ENCODE measurements around the gene EP400. TPM values are rescaled to one million over a fixed set of nuclear protein-coding genes. Genes with fewer than 3 reads are reported as not detected.

The EP400 gene
- total and polyA plus RNA-seq, 2 of the 13 experiments (the other 11 are each of a cell fraction or from before 2014, with no cell fraction given): 4.9 to 5.0 TPM

DNA sequence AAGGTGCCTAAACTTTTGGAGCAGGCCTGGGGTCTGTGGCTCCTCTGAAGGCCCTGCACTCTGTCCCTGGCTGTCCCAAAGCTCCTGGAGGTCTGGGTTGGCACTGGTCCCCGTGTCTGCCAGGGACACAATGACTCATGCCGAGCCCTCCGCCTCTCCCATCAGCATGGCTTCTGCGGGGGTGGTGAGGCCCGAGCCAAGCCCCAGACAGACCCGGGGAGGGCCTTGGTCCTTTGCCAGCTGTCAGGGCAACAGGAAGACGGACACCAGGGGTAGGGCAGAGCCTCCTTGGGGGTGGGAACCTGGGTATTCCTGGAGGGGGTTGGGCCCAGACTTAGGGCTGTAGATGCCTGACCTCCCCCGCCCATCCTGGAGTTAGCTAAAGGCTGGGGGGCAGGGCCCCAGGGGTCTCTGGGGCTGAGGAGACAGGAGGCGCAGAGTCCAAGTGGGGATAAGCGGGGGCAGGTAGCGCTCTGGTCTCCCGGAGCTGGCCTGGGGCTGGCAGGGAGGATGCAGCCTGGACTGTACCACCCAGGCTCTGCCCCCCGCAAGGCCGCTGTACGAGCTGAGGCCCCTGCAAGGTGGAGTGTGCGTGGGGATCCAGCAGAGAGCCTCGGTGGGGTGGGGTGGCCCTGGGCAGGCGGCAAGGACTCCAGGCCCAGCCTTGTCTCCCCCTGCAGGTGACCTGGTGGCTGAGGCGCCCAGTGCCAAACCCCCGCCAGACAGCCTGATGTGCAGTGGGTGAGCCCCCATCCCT is 37.0 kb upstream of the EP400 start:
- ChIA-PET POLR2A (no interaction called here), CTCF (ENCODE audit: low intra/inter-chr PET ratio, low total read pairs) (no interaction called here)
- in situ Hi-C loops (cut with HindIII; ENCODE audit: extremely low pct_ligation_motif_present, low pct_unique_long_range_greater_than_20kb) (no loop called here), intact Hi-C loops (cut with micrococcal nuclease; ENCODE audit: unreplicated experiment) (loop anchor here (5.0 kb wide), 1 partner anchor 60 kb away; no protein-coding TSS in a partner anchor)
- ATAC-seq: peak; percentile 56
- Histone ChIP-seq H3K4me2 (ENCODE audit: low read depth, low read length) (no peak overlapping the region), H3K27ac (ENCODE audit: extremely low read length, insufficient read depth, low read length) (no peak overlapping the region), H3K36me3 (replicated peaks in 1 of 2; ENCODE audit: control insufficient read depth in 1 of 2, insufficient read depth in 2 of 2, low read length in 2 of 2) (peaks cover 24 to 54% of the 10 kb centered on the region in 2 experiments; a peak in 4 of 5 replicates), H3K27me3 (ENCODE audit: control insufficient read depth in 1 of 2, insufficient read depth in 2 of 2, low read length in 2 of 2) (no peaks in the 10 kb centered on the region), H3K9me3 (ENCODE audit: low read length) (no peaks in the 10 kb centered on the region), H3K9ac (ENCODE audit: insufficient read depth, low read depth, low read length) (no peak overlapping the region), H2AFZ (ENCODE audit: low read length) (no peak overlapping the region), H3K79me2 (ENCODE audit: insufficient read depth, low read length) (no peaks in the 10 kb centered on the region), H4K20me1 (ENCODE audit: insufficient read depth, low read length) (0 out of 2 replicates have a peak, but pooled peaks cover 4% of the 10 kb centered on the region), H3K4me3 (replicated peaks in 1 of 3; ENCODE audit: insufficient read depth in 1 of 3, low read depth in 2 of 3, low read length in 3 of 3) (no peak overlapping the region), H3K4me1 (ENCODE audit: insufficient read depth, low read length) (peaks cover 11% of the 10 kb centered on the region; the same call in 1 of the 2 replicates)
- peak; percentile 24 for DNase-seq (ENCODE audit: low spot score)
- 81% methylated on average over 10 of the region's 20 CpGs for whole genome bisulfite sequencing (ENCODE audit: low lambda C conversion rate)
- BruUV-seq (replicated peaks): no TSS peak
- FAIRE-seq: no peak
- TF ChIP-seq HOXA7 (CRISPR knock-in tag; IDR thresholded peaks at IDR 0.05): no peak
- TF ChIP-seq, protein P1, sequence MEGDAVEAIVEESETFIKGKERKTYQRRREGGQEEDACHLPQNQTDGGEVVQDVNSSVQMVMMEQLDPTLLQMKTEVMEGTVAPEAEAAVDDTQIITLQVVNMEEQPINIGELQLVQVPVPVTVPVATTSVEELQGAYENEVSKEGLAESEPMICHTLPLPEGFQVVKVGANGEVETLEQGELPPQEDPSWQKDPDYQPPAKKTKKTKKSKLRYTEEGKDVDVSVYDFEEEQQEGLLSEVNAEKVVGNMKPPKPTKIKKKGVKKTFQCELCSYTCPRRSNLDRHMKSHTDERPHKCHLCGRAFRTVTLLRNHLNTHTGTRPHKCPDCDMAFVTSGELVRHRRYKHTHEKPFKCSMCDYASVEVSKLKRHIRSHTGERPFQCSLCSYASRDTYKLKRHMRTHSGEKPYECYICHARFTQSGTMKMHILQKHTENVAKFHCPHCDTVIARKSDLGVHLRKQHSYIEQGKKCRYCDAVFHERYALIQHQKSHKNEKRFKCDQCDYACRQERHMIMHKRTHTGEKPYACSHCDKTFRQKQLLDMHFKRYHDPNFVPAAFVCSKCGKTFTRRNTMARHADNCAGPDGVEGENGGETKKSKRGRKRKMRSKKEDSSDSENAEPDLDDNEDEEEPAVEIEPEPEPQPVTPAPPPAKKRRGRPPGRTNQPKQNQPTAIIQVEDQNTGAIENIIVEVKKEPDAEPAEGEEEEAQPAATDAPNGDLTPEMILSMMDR (CRISPR knock-in tag; IDR thresholded peaks at IDR 0.05): peak; percentile 51
- TF ChIP-seq, protein P2, sequence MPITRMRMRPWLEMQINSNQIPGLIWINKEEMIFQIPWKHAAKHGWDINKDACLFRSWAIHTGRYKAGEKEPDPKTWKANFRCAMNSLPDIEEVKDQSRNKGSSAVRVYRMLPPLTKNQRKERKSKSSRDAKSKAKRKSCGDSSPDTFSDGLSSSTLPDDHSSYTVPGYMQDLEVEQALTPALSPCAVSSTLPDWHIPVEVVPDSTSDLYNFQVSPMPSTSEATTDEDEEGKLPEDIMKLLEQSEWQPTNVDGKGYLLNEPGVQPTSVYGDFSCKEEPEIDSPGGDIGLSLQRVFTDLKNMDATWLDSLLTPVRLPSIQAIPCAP (CRISPR knock-in tag; IDR thresholded peaks at IDR 0.05; ENCODE audit: low read depth): no peak
- peak; percentile 44; the same call in 1 of the 2 replicates for TF ChIP-seq RAD21 (CRISPR knock-in tag; IDR thresholded peaks at IDR 0.05)
- TF ChIP-seq ZNF44 (CRISPR knock-in tag; IDR thresholded peaks at IDR 0.05): no peak
- TF ChIP-seq, protein P3, sequence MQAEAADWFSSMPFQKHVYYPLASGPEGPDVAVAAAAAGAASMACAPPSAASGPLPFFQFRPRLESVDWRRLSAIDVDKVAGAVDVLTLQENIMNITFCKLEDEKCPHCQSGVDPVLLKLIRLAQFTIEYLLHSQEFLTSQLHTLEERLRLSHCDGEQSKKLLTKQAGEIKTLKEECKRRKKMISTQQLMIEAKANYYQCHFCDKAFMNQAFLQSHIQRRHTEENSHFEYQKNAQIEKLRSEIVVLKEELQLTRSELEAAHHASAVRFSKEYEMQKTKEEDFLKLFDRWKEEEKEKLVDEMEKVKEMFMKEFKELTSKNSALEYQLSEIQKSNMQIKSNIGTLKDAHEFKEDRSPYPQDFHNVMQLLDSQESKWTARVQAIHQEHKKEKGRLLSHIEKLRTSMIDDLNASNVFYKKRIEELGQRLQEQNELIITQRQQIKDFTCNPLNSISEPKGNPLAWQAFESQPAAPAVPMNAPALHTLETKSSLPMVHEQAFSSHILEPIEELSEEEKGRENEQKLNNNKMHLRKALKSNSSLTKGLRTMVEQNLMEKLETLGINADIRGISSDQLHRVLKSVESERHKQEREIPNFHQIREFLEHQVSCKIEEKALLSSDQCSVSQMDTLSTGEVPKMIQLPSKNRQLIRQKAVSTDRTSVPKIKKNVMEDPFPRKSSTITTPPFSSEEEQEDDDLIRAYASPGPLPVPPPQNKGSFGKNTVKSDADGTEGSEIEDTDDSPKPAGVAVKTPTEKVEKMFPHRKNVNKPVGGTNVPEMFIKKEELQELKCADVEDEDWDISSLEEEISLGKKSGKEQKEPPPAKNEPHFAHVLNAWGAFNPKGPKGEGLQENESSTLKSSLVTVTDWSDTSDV (CRISPR knock-in tag; IDR thresholded peaks at IDR 0.05): no peak
- TF ChIP-seq ZNF350 (CRISPR knock-in tag; IDR thresholded peaks at IDR 0.05; ENCODE audit: borderline replicate concordance, low read depth): no peak
- TF ChIP-seq NFE2 (CRISPR knock-in tag; IDR thresholded peaks at IDR 0.05): no peak
- peak; percentile 57 for TF ChIP-seq STAG1 (CRISPR knock-in tag; IDR thresholded peaks at IDR 0.05)
- TF ChIP-seq, protein P4, sequence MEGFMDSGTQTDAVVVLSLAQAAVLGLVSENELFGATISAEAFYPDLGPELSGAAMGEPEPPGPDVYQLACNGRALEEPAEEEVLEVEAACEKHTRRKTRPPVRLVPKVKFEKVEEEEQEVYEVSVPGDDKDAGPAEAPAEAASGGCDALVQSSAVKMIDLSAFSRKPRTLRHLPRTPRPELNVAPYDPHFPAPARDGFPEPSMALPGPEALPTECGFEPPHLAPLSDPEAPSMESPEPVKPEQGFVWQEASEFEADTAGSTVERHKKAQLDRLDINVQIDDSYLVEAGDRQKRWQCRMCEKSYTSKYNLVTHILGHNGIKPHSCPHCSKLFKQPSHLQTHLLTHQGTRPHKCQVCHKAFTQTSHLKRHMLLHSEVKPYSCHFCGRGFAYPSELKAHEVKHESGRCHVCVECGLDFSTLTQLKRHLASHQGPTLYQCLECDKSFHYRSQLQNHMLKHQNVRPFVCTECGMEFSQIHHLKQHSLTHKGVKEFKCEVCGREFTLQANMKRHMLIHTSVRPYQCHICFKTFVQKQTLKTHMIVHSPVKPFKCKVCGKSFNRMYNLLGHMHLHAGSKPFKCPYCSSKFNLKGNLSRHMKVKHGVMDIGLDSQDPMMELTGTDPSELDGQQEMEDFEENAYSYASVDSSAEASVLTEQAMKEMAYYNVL (CRISPR knock-in tag; IDR thresholded peaks at IDR 0.05; ENCODE audit: borderline replicate concordance): no peak
- TF ChIP-seq SIX1 (CRISPR knock-in tag; IDR thresholded peaks at IDR 0.05; ENCODE audit: borderline replicate concordance): no peak
- no peak for TF ChIP-seq ZMAT3 (CRISPR knock-in tag; conservative IDR thresholded peaks at IDR 0.05)
